Measurements from ENCODE around the gene SCNN1B. TPM values are rescaled to one million over a fixed set of nuclear protein-coding genes. Genes with fewer than 3 reads are reported as not detected.
"Not testable (repeated sequence)": the region's sequence is repeated elsewhere in the genome, so short reads cannot be mapped to it uniquely, and the experiment has no call there.

The SCNN1B gene
- total RNA-seq, 1 donor from 2014 or later, result 50.3 TPM

GRCh38 chr16:23384878-23385277 lies 82.8 kb downstream of the SCNN1B start:
- Histone ChIP-seq H3K4me3 (no peak overlapping the region), H3K36me3 (peaks cover 12% of the 10 kb centered on the region), H3K27ac (no peak overlapping the region), H3K9me3 (no peaks in the 10 kb centered on the region), H3K27me3 (no peaks in the 10 kb centered on the region), H3K4me1 (no peaks in the 10 kb centered on the region)
- intact Hi-C loops (cut with DNase I), result no loop called here
- DNase-seq (no peak), ATAC-seq (no peak)
- TF ChIP-seq CTCF (IDR thresholded peaks at IDR 0.05), result no peak

- H3K36me3 ChIP-seq, result peaks cover 16% of the 10 kb centered on the region
- ATAC-seq (no peak), DNase-seq (no peak)
- intact Hi-C loops (cut with DNase I), result no loop called here
- no peaks in the 10 kb centered on the region for H3K4me1 ChIP-seq
- H3K27ac ChIP-seq, result no peak overlapping the region
- no peak overlapping the region for H3K4me3 ChIP-seq
- no peaks in the 10 kb centered on the region for H3K9me3 ChIP-seq
- H3K27me3 ChIP-seq, result no peaks in the 10 kb centered on the region
- no peak for TF ChIP-seq CTCF (IDR thresholded peaks at IDR 0.05)
These were observed 83.3 kb downstream of the SCNN1B start for GRCh38 chr16:23385441-23385840.

- no peak for ATAC-seq
- Histone ChIP-seq H3K27ac (no peak overlapping the region), H3K36me3 (peaks cover 38% of the 10 kb centered on the region), H3K4me1 (no peaks in the 10 kb centered on the region), H3K4me3 (no peak overlapping the region), H3K27me3 (no peaks in the 10 kb centered on the region), H3K9me3 (no peaks in the 10 kb centered on the region)
- TF ChIP-seq CTCF (IDR thresholded peaks at IDR 0.05), result no peak
- no peak for DNase-seq
- intact Hi-C loops (cut with DNase I), result no loop called here
These were observed 85.6 kb downstream of the SCNN1B start for GRCh38 chr16:23387666-23388065.

GRCh38 chr16:23388786-23389185 lies 86.7 kb downstream of the SCNN1B start:
- intact Hi-C loops (cut with DNase I), result no loop called here

GRCh38 chr16:23389201-23389600 lies 87.1 kb downstream of the SCNN1B start:
- Histone ChIP-seq H3K27me3 (no peaks in the 10 kb centered on the region), H3K4me3 (no peak overlapping the region), H3K27ac (no peak overlapping the region), H3K9me3 (no peaks in the 10 kb centered on the region), H3K4me1 (peaks cover 5% of the 10 kb centered on the region), H3K36me3 (peaks cover 47% of the 10 kb centered on the region)
- no peak for TF ChIP-seq CTCF (IDR thresholded peaks at IDR 0.05)
- ATAC-seq, result no peak
- no peak for DNase-seq
- intact Hi-C loops (cut with DNase I), result no loop called here

More at GRCh38 chr16:23388786-23389185, 86.7 kb downstream of the SCNN1B start:
- Histone ChIP-seq H3K27ac (no peak overlapping the region), H3K9me3 (no peaks in the 10 kb centered on the region), H3K27me3 (no peaks in the 10 kb centered on the region), H3K4me3 (no peak overlapping the region), H3K4me1 (peaks cover 5% of the 10 kb centered on the region), H3K36me3 (peaks cover 47% of the 10 kb centered on the region)
- no peak for TF ChIP-seq CTCF (IDR thresholded peaks at IDR 0.05)
- DNase-seq (peak; percentile 30), ATAC-seq (no peak)

- H3K36me3 ChIP-seq, result peaks cover 47% of the 10 kb centered on the region
- H3K27me3 ChIP-seq; H3K4me3 ChIP-seq; H3K4me1 ChIP-seq; intact Hi-C loops (cut with DNase I); H3K9me3 ChIP-seq; H3K27ac ChIP-seq; ATAC-seq; DNase-seq: not testable (repeated sequence)
These were observed 87.8 kb downstream of the SCNN1B start for GRCh38 chr16:23389936-23390335.
